Stimulated activated CD4-positive, alpha-beta T cell treated with anti-CD3 and anti-CD28 coated beads, TNF-alpha, amount 100 ng/mL, for 1 hour (primary cell): Measurements from ENCODE around the gene ZNF865.

Experiments
- DNase-seq, 3 donors: peaks; one replicate each; pipeline ENCODE4 v3.0.0-alpha.2; 2020; ENCODE audit warnings: low read depth in 3 of 3, low spot score in 1 of 3

ZNF865 gene

DNA sequence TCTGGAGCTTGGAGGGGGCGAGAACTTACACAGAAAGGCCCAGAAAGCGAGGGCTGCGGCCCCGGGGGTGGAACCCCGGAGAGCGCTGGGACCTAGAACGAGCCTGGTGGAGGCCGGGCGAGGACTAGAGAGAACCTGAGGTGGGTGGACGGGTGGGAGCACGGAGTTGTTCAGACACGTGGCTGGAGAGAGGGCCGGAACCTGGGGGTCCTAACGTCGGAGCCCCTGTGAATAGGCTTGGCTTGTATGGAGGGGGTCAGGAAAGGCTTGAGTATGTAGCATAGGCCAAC, 38.4 kb downstream of the ZNF865 start:
- DNase-seq: no peak

DNA sequence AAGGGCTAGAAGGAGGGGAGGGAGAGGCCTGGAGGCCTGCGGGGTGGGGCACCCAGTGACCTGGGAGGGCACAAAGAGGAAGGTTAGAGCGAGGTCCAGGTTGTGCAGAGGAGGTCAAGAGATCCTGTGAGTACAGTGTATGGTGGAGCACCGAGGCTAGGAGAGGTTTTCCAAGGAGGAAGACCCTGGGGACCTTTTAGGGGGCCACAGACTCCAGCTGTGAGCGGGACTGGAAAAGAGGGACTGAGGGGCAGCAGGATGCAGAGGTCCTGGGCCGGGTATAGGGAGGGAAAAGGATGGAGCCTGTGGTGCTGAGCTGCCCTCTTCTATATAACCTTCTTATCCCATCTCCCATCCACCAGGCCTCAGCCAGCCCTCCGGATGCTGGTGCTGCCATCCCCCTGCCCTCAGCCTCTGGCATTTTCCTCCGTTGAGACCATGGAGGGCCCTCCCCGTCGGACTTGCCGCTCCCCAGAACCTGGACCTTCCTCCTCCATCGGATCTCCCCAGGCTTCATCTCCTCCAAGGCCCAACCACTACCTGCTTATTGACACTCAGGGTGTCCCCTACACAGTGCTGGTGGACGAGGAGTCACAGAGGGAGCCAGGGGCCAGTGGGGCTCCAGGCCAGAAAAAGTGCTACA, 38.9 kb downstream of the ZNF865 start:
- DNase-seq: no peak

DNA sequence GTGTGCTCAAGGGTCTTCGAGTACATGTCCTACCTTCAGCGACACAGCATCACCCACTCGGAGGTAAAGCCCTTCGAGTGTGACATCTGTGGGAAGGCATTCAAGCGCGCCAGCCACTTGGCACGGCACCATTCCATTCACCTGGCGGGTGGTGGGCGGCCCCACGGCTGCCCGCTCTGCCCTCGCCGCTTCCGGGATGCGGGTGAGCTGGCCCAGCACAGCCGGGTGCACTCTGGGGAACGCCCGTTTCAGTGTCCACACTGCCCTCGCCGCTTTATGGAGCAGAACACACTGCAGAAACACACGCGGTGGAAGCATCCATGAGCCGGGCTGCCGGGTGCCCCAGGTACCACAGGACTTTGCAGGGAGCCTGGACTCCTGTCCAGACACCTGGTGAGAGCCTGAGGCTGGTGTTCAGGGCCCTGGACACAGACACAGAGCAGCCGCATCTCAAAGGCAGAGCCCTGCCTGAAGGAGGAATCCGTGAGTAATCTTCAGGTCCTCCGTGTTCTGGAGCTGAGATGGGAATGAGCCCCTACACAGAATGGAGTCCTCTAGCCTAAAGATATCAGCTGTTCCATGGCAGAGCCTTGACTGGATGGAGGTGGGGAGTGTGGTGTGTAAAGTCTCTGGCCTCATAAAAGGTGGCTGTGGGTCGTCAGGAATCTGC, 39.5 kb downstream of the ZNF865 start:
- no peak for DNase-seq

DNA sequence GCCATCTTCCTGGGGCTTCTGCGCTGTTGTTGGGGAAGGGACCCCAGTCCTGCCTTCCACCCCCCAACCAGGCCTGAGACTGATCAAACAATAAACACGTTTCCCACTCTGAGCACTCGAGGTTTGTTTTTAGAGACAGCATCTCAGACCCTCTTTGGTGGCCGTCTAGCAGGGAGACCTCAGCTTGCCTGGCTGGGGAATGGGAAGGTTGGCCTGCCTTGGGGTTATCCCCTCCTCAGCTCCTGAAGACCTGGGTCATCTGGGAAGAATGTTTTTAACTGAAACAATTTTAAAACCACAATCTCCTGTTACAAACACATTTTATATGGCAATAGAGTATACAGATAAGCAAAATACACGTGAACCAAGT, 40.0 kb downstream of the ZNF865 start:
- DNase-seq: no peak

DNA sequence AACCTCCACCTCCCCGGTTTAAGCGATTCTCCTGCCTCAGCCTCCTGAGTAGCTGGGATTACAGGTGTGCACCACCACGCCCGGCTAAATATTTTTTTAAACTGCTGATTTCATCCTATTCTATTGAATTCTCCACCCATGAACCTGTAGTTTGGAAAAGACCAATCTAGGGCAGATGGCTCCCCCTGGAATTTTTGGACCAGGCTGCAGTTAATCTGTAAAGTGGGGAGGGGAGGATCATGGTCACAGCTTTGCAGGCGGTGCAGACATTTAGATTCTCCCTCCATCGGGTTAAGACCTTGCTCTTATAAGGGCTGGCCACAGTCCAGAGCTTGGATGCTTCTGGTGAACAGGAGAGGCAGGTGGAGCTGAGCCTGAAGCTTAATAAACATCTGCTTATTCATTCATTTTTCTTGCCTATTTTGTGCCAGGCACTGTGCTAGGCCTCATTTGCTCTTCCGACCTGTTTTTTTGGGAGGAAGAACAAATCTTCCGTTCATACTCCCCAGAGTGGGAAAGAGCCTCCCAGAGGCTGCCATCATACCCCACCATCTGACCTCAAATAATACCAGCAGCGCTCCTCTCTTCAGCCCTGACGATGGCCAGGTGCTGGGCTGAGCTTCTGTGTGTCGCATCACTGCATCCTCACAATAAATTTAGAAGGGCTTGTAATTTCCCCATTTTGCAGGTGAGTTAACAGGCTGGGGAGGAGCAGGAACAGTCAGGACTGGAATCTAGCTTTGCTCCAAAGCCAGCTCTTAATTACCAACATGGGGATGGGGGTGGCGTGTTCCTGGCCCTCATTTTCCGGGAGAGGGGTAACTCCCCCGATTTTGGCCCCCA, 41.7 kb downstream of the ZNF865 start:
- no peak for DNase-seq

DNA sequence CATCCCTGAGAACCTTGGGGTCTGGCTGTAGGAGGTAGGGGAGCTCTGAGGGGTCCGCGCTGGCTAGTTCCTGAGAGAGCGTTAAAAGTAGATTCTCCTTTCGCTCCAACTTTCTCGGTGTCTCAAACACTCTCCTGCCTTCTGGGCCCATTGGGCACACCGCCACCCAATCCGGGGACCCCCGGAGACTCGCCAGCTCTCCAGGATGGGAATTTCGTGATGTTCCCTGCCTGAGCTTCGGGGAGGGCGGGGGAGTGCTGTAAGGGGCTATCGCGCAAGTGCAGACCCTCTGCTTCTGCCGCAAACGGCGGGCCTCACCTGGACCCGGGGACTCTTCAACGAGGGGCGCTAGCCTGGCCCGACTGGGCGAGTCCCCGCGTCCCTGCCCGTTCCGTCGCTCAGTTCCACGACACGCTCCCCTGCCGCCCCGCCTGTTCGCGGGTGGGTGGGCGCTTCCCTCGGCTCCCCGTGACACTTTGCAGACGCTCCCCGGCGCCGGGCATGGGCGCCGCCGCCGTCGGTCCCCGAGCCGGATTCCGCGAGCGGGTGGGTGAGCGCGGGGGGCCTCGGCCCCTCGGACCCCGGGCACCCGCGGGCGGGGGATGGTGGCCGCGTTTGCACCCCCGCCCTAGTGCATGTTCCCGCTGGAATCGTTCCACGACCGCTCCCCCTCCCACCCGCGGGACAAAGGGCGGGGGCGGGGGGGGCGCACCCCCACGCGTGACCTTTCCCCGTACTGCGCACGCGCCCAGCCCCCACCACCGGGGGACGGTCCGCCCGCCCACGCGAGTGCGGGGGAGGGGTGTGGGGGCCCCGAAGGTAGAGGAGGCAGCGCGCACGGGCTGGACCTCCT, 42.5 kb downstream of the ZNF865 start, which contains the start of gene CCDC106:
Gene CCDC106, plus strand, starts transcription at position 481 of the 853 bp plus-strand sequence. CDS start 835 bp downstream, outside the sequence.
- DNase-seq: no peak

DNA sequence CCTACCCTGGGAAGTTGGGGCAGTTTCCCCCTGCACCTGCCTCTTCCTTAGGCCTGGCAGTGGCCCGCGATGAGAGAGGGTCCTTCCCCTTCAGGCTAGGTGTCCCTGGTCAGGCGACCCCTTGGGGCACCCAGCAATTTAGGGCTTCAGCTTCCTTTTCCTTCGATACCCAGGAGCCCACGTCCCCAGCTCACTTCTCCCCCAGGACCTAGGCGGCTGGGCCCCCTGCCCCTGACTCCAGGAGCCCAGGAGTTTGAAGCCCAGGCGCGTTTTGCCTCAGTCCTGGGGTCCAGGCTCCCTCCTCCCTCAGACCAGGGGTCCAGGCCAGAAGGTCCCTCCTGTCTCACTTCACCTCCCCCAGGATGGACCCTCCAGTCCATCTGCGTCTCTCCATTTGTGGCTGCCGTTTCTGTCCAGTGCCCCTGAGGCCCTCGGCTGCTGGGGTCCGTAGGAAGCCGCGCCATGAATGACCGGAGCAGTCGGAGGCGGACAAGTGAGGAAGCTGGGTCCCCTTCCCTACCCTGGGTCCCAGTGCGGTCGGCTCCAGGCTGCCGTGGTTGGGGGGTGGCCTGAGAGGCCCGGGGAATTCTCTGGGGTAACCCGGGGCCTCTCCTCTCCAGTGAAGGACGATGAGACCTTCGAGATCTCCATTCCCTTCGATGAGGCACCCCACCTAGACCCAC, 43.3 kb downstream of the ZNF865 start:
- DNase-seq: no peak

DNA sequence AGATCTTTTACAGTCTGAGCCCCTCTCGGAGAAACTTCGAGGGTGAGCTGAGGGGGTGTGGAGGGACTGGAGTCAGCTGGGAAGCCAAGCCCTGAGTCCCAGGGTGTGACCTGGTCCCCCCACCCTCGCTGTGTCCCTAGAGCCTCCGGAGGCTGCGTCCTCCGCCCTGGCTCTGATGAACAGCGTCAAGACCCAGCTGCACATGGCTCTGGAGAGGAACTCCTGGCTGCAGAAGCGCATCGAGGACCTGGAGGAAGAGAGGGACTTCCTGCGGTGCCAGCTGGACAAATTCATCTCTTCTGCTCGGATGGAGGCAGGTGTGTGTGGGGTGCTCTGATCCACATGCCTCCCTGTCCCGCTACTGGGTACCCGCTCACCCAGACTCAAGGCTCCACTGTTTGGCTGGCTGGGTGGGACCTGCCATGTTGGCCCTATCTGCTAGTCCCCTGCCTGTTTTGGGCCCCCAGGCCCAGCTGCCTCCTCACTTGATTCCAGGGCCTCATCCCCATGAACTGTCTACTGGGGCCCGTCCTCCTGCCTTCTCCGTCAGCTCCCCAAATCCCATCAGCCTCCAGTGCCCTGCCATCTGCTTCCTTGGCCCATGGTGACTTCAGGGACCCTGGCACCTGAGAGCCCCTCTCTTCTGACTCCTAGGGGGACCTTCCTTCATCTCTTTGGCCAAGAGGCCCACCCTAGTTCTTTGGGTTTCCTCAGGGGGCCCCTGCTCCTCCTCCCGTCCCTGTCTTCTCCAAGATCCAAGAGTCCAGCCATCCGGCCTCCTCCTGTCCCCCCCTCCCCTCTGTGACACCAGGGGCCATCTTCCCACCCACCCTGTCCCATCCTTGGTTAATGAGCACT, 44.0 kb downstream of the ZNF865 start:
- no peak for DNase-seq

DNA sequence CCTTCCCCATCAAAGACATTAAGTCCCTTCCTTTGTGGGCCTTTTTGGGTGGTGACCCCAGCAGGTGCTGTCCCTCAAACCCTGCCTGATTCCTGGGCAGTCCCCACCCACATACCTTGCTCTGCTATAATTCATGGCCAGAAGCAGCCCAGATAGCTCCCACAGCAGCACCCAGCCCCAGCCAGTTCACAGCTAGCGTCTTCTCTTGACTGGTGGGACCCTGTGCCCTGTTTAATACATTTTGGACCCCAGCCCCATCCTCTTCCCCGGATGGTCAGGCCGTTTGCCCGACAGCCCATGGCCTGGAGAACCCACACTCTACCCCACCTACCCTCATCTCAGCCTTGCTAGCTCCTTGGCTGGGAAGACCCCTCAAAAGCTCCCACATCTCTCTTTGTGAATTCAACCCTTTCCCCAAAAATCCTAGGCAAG, 44.7 kb downstream of the ZNF865 start:
- no peak for DNase-seq

DNA sequence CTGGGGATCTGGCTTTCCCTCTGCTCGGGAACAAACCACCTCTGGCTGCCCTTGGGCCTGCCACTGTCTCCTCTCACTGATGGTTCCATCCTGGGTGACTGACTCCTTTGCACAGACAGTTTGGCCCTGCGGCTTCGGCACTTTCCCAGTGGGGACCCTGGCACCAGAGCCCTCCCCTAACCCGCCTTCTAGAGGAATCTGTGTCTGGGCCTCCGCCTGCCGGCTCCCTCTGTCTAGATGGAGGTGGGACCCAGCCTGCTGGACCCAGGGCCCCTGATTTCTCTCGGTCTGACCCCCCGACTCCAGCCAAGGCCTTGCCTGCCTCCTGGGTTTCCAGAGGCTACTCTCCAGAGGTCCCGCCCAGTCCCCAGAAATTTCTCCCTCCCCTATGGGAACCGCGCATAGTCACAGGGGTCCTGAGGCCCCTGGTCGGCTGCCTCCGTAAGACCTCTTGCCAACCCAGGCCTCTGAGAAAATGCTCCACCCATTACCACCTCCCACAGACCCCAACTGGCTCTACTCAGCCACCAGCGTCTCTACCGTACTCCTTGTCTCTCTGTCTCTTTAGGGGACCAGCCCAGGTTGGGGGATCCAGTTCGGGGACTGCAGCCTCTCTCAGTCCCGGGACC, 45.3 kb downstream of the ZNF865 start:
- DNase-seq: no peak

DNA sequence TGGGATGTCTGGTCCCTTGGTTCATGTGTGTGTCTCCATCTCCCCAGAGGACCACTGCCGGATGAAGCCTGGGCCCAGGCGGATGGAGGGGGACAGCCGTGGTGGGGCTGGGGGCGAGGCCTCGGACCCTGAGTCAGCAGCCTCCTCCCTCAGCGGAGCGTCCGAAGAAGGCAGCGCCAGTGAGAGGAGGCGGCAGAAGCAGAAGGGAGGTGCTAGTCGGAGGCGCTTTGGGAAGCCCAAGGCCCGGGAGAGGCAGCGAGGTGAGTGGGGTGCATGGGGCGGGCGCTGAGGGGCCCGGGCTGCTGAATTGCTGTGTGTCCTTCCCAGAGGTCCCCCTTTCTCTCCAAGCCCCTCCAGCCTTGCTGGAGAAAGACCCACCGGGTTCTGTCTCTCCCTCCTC, 45.8 kb downstream of the ZNF865 start:
- DNase-seq: no peak

DNA sequence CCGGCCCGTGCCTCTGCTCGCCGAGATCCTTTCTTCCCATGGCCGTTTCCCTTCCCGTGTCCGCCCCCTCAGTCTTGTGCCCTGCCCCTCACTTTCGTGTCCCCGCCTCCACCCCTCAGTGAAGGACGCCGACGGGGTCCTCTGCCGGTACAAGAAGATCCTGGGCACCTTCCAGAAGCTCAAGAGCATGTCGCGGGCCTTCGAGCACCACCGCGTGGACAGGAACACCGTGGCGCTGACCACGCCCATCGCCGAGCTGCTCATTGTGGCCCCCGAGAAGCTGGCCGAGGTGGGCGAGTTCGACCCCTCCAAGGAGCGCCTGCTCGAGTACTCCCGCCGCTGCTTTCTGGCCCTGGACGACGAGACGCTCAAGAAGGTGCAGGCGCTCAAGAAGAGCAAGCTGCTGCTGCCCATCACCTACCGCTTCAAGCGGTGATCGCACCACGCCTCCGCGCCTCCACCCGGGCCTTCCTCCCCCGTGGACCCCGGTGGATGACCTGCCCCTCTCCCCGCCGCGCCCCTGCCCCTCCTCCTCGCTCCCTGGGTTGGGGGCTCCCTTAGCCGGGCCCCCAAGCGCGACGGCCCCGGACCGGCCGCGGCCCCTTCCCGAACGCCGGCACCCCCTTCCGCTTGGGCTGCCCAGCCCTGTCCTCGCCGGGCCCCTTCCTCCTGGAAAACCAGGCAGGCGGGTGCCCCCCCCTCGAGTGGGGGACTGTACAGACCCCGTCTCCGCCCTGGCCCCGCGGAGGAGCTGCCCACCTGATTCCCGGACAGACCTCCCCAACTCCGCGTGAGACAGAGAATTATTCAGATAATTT, 47.1 kb downstream of the ZNF865 start:
- no peak for DNase-seq

DNA sequence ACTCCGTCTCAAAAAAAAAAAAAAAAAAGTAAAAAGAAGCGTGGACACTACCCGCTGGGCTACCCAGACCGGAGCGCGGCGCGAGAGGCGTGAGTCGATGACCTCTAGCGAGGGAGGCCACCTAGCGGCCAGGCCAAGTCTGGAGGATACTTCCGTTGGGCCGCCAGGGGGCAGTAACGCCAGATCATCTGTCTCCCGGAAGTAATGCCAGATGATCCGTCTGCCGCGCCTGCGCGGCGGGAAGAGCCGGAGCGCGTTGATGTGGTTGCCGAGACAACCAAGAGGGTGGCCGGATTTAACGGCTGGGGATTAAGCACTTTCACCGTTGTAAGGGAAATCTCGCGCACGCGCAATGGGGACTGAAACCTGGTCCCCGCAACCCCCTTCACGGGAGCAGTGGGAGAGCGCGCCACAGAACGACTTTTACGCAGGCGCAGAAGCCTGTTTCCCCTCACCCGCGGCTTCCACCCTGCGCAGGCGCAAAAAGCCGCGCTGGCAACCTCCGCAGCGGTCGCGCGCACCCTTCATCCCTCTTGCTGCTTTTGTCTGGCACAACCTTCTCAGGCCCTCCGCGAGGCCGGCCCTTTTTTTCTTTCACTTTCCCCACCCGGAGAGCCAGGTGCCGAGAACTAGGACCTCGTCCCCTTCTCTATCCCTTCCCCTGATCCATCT, 48.3 kb downstream of the ZNF865 start:
- DNase-seq: peak; percentile 97 to 100 (median 99)

DNA sequence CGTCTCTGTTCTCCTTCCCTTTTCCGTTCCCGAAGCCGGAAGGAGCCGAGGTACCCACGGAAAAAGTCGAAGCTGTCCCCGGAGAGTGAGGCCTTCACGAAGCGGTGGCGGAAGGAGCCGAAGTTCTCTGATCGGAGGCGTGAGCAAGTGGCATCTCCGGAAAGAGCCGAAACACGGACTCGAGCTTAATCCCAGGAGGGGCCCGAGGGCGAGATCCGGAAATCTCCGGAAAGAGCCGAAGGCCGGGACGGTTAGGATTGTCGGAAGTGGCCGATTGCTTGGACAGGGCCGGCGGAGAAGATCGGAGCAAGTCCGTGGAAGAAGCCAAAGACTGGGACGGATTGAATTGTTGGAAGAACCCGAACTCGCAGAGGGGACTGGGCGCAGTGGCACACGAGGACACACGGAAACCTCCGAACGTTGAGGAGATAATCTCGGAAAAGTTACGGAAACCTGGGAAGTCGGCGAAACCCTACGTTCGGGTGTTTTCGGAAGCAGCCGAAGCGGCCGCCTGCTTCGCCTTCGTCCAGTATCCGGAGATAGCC, 48.9 kb downstream of the ZNF865 start:
- DNase-seq: peak; percentile 96 to 98 (median 97)

DNA sequence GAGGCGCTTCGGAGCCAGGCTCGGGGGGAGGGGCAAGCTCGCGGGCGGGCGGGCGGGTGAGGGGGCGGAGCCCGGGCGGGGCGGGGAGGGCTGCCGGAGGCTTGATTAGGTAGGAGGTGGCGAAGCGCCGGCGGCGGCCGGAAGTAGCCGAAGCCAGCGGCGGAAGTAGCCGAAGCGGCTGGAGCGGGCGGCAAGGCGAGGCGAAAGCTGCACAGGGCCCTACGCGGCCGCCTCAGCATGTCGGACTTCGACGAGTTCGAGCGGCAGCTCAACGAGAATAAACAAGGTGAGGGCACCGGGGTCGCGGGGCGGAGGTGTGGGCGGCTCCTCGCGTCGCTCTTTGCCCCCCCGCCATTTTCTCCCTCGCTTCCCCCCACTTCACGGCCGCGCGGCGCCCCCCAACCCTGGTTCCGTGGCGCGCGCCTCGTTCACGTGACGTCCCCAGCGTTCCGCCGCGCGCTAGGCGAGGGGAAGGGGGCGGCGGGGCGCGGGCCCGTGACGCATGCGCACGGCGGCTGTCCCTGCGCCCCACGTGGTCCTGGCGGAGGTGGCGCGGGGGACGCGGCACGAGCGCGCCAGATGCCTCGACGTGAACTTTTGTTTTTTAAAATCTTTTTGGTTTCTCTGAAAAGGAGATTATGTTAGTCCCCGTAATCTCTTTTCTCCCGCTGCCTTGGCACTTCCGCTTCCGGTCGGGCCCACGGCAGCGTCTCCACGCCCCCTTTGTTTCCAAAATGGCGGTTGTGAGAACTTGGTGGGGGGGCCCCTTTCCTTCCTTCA, 49.6 kb downstream of the ZNF865 start, which contains the start of gene U2AF2:
Gene U2AF2, plus strand, starts transcription at position 168 of the 780 bp plus-strand sequence. Its CDS starts 70 bp downstream, at position 238.
- peak; percentile 95 to 98 (median 95) for DNase-seq

DNA sequence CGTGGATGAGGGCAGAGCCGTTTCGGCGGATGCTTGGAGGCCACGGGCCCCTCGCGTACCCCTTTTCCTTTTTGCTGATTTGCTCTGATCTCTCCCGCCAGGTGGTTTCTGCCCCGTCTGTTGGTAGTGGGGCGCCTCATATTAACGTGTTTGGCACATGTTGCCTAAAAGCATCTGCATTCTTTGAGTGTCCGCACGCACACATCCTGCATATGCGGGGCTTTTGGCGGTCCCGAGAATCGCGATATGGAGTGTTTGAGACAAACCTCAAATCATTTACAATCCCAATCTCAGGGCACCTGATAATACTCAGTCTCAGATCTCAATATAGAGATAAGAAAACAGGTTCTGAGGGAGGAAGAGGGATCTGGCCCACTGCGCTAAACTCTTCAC, 50.2 kb downstream of the ZNF865 start:
- no peak for DNase-seq

DNA sequence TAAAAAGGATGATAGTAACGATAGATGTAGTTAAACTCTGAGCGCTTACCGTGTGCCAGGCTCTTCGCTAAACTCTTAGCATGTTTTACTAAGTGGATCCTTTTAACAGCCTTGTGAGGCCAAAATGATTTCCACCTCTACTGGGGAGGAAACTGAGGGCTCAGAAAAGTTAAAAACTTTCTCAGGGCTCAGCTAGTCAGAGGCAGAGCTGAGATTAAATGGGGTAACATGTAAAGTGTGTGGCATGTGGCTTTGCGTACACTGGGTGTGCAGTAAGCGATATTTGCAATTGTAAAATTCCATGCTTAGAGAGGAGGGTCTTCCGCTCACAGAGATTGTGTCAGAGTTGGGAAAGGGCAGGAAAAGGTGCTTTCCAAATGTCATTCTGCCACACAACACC, 51.1 kb downstream of the ZNF865 start:
- no peak for DNase-seq
